HepG2 (cell line): ENCODE measurements around the gene OAT. TPM values are rescaled to one million over a fixed set of nuclear protein-coding genes. Genes with fewer than 3 reads are reported as not detected.

Experiments used
- CENPBD1 ChIP-seq: sonication (generic); formaldehyde crosslinking; IDR thresholded peaks from 2 replicates; pipeline ENCODE4 v1.8.0; 2022; ENCODE audit warnings: missing genetic modification reagents, low read depth, mild to moderate bottlenecking, borderline replicate concordance
- FOXK1 ChIP-seq: sonication (generic); formaldehyde crosslinking; IDR thresholded peaks from 2 replicates; pipeline ENCODE4 v1.4.0; 2020; ENCODE audit warnings: low read depth, missing genetic modification reagents, borderline replicate concordance
- HMG20B ChIP-seq: conservative IDR thresholded peaks from 2 replicates; pipeline ENCODE4 v1.6.1; 2016; ENCODE audit warnings: missing genetic modification reagents, missing compliant biosample characterization
- HNF1B ChIP-seq: sonication (generic); formaldehyde crosslinking; IDR thresholded peaks from 2 replicates; pipeline ENCODE4 v1.5.1; 2020; ENCODE audit warnings: mild to moderate bottlenecking, moderate library complexity, missing genetic modification reagents
- ISX ChIP-seq: sonication (generic); formaldehyde crosslinking; conservative IDR thresholded peaks from 2 replicates; pipeline ENCODE4 v1.5.0; 2020; ENCODE audit warnings: missing genetic modification reagents
- MZF1 ChIP-seq: sonication (generic); formaldehyde crosslinking; IDR thresholded peaks from 2 replicates; pipeline ENCODE4 v1.8.1; 2023; ENCODE audit warnings: mild to moderate bottlenecking, missing genetic modification reagents, borderline replicate concordance
- NBN ChIP-seq: fragments of 450-650 bp; conservative IDR thresholded peaks from 2 replicates; pipeline ENCODE4 v1.6.1; 2017
- RFXAP ChIP-seq: sonication (generic); formaldehyde crosslinking; IDR thresholded peaks from 2 replicates; pipeline ENCODE4 v1.4.0; 2020; ENCODE audit warnings: missing genetic modification reagents, borderline replicate concordance
- ZBTB10 ChIP-seq: sonication (generic); formaldehyde crosslinking; IDR thresholded peaks from 2 replicates; pipeline ENCODE4 v1.4.0; 2020; ENCODE audit warnings: missing genetic modification reagents, borderline replicate concordance
- ZBTB44 ChIP-seq: sonication (generic); formaldehyde crosslinking; IDR thresholded peaks from 2 replicates; pipeline ENCODE4 v1.4.0; 2020; ENCODE audit warnings: missing genetic modification reagents
- ZC3H13 ChIP-seq: sonication (generic); formaldehyde crosslinking; IDR thresholded peaks from 2 replicates; pipeline ENCODE4 v1.8.1; 2023; ENCODE audit warnings: mild to moderate bottlenecking, missing genetic modification reagents, moderate library complexity
- ZFP36 ChIP-seq: fragments of 150-350 bp; IDR thresholded peaks from 2 replicates; pipeline ENCODE4 v1.6.1; 2018; ENCODE audit warnings: borderline replicate concordance, low read length, low read depth; ENCODE audit not compliant: partially characterized antibody
- ZMAT5 ChIP-seq: sonication (generic); formaldehyde crosslinking; IDR thresholded peaks from 2 replicates; pipeline ENCODE4 v1.5.0; 2020; ENCODE audit warnings: mild to moderate bottlenecking, low read depth, missing genetic modification reagents, borderline replicate concordance
- ZMYM4 ChIP-seq: sonication (generic); formaldehyde crosslinking; IDR thresholded peaks from 2 replicates; pipeline ENCODE4 v1.8.1; 2023; ENCODE audit warnings: mild to moderate bottlenecking, missing genetic modification reagents
- ZNF292 ChIP-seq: sonication (generic); formaldehyde crosslinking; IDR thresholded peaks from 2 replicates; pipeline ENCODE4 v1.8.1; 2022; ENCODE audit warnings: mild to moderate bottlenecking, low read depth, missing genetic modification reagents, borderline replicate concordance
- ZNF329 ChIP-seq: sonication (generic); formaldehyde crosslinking; IDR thresholded peaks from 2 replicates; pipeline ENCODE4 v1.9.0; 2021; ENCODE audit warnings: low read depth, mild to moderate bottlenecking, missing genetic modification reagents
- ZNF33A ChIP-seq: sonication (generic); formaldehyde crosslinking; IDR thresholded peaks from 2 replicates; pipeline ENCODE4 v1.5.1; 2020; ENCODE audit warnings: missing genetic modification reagents, mild to moderate bottlenecking, moderate library complexity, borderline replicate concordance
- ZNF614 ChIP-seq: IDR thresholded peaks from 2 replicates; pipeline ENCODE4 v1.6.1; 2018; ENCODE audit warnings: missing biosample characterization, missing genetic modification reagents, inconsistent platforms, borderline replicate concordance
- ZNF749 ChIP-seq: sonication (generic); formaldehyde crosslinking; IDR thresholded peaks from 2 replicates; pipeline ENCODE4 v1.8.0; 2022; ENCODE audit warnings: mild to moderate bottlenecking, missing genetic modification reagents, moderate library complexity, borderline replicate concordance
- ZNF75D ChIP-seq: sonication (generic); formaldehyde crosslinking; IDR thresholded peaks from 2 replicates; pipeline ENCODE4 v1.8.1; 2023; ENCODE audit warnings: missing genetic modification reagents, mild to moderate bottlenecking, borderline replicate concordance
- polyA plus RNA-seq, 8 experiments: library from polyadenylated mRNA; depleted of rRNA in 3 of 8; stranded (reverse) in 7 of 8; unstranded in 1 of 8; fragments of >200 nt; fragmentation: Illumina TruSeq in 4 of 8; extraction: Trizol in 4 of 8; gene quantifications; 2 replicates each; pipeline versions ENCODE4 v1.2.1 to v1.2.3, GENCODE V29; 2011 to 2016; ENCODE audit warnings: low read depth in 4 of 8, missing spikeins in 1 of 8, mixed read lengths in 1 of 8; ENCODE audit not compliant: insufficient read depth in 1 of 8
- total RNA-seq, 5 experiments: library from RNA; depleted of rRNA; stranded (reverse); fragments of >200 nt; fragmentation: Illumina TruSeq; extraction: Trizol; gene quantifications; 2 replicates each; pipeline ENCODE4 v1.2.3, GENCODE V29; 2016; ENCODE audit warnings: low read depth in 1 of 5

The OAT gene
- total and polyA plus RNA-seq, 2 of the 13 experiments (the other 11 are each of a cell fraction or from before 2014, with no cell fraction given) = 87.8 to 96.7 TPM

GRCh38 chr10:124418726-124419501 lies at the start of gene OAT (continued):
- TF ChIP-seq ZBTB44 (CRISPR knock-in tag) = 0 out of 2 replicates have a peak, but pooled peaks have one; percentile 37
- TF ChIP-seq FOXK1 (CRISPR knock-in tag) = 0 out of 2 replicates have a peak, but pooled peaks have one; percentile 24
- TF ChIP-seq HMG20B = 0 out of 2 replicates have a peak, but pooled peaks have one; percentile 18
- TF ChIP-seq ZC3H13 (CRISPR knock-in tag) = no peak
- TF ChIP-seq ZBTB10 (CRISPR knock-in tag) = no peak
- TF ChIP-seq ZNF292 (CRISPR knock-in tag) = no peak
- no peak for TF ChIP-seq ISX (CRISPR knock-in tag)
- peak; percentile 93 for TF ChIP-seq ZMYM4 (CRISPR knock-in tag)
- TF ChIP-seq ZNF614 (CRISPR knock-in tag) = peak; percentile 40; the same call in 1 of the 2 replicates
- TF ChIP-seq ZNF329 (CRISPR knock-in tag) = no peak; the same call in 1 of the 2 replicates
- TF ChIP-seq ZNF75D (CRISPR knock-in tag) = no peak
- TF ChIP-seq CENPBD1 (CRISPR knock-in tag) = no peak
- TF ChIP-seq ZMAT5 (CRISPR knock-in tag) = no peak
- TF ChIP-seq ZFP36 = no peak
- no peak for TF ChIP-seq ZNF749 (CRISPR knock-in tag)
- peak; percentile 59 for TF ChIP-seq HNF1B (CRISPR knock-in tag)
- TF ChIP-seq MZF1 = no peak
- TF ChIP-seq NBN = no peak
- TF ChIP-seq RFXAP (CRISPR knock-in tag) = no peak
- no peak for TF ChIP-seq ZNF33A (CRISPR knock-in tag)
